ENCODE results near the gene C12orf43. TPM values are rescaled to one million over a fixed set of nuclear protein-coding genes. Genes with fewer than 3 reads are reported as not detected.

The C12orf43 gene
- total RNA-seq, 1 donor from 2014 or later: 12.3 TPM

DNA sequence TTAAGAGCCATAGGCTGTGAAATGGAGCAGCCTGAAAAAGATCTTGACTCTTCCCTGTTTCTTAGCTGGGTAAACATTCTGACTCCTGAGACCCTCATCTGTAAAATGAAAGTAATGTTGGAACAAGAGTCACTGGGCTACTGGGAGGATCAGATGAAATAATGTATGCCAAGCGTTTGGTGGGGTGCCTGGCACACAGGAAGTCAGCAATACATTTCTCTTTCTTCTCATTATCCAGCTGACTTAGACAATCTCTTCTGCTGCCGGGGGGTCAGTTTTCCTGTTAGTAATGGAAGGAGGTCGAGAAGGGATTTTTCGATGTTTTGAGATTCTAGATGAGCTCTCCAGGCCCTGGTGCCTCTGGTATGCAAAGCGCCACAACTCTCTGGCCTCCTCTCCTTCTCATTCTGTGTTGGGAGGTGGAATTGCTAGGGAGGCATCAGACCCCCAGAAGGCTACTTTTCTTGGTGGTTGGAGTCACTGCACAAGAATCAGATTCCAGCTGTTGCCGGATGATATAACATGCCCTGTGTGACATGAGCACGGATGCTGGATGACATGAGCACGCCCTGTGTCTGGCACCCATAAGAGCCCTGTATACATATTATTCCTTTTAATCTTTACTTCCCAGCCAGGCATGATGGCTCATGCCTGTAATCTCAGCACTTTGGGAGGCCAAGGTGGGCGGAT lies 18.5 kb upstream of the C12orf43 start:
- Histone ChIP-seq H3K27ac (peak overlapping the region; percentile 41), H3K4me1 (peaks cover 11% of the 10 kb centered on the region)
- intact Hi-C loops (cut with DNase I): no loop called here

DNA sequence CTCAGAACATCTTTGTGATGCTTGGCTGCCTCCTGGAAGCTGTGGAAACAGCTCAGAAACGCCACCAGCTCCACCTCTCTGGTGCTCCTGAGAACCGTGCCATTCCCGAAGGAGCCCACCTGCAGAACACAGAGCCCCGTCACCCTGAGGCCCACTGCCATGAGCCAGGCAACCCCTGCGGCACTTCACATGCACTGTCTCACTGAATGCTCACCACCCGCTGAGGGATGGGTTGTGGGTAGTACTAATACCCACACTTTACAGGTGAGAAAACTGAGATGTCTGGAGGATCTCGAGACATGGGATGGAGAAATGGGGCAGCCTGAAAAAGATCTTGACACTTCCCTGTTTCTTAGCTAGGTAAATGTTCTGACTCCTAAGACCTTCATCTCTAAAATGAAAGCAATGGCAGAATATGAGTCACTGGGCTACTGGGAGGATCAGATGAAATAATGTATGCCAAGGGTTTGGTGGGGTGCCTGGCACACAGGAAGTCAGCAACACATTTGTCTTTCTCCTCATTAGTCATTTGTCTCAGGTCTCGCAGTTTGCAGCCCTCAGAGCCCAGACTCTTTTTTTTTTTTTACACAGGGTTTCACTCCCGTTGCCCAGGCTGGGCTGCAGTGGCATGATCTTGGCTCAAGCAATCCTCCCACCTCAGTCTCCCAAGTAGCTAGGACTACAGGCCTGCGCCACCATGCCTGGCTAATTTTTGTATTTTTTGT lies 17.5 kb upstream of the C12orf43 start:
- no peaks in the 10 kb centered on the region for H3K36me3 ChIP-seq
- TF ChIP-seq, protein P1, sequence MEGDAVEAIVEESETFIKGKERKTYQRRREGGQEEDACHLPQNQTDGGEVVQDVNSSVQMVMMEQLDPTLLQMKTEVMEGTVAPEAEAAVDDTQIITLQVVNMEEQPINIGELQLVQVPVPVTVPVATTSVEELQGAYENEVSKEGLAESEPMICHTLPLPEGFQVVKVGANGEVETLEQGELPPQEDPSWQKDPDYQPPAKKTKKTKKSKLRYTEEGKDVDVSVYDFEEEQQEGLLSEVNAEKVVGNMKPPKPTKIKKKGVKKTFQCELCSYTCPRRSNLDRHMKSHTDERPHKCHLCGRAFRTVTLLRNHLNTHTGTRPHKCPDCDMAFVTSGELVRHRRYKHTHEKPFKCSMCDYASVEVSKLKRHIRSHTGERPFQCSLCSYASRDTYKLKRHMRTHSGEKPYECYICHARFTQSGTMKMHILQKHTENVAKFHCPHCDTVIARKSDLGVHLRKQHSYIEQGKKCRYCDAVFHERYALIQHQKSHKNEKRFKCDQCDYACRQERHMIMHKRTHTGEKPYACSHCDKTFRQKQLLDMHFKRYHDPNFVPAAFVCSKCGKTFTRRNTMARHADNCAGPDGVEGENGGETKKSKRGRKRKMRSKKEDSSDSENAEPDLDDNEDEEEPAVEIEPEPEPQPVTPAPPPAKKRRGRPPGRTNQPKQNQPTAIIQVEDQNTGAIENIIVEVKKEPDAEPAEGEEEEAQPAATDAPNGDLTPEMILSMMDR (IDR thresholded peaks at IDR 0.05): no peak
- DNase-seq (peak; percentile 43), ATAC-seq (peak; percentile 62 to 71)
- intact Hi-C loops (cut with DNase I): no loop called here
- no peaks in the 10 kb centered on the region for H3K9me3 ChIP-seq
- no peak overlapping the region for H3K4me3 ChIP-seq
- H3K27ac ChIP-seq: peak overlapping the region; percentile 41
- peaks cover 11% of the 10 kb centered on the region for H3K4me1 ChIP-seq
- no peaks in the 10 kb centered on the region for H3K27me3 ChIP-seq (ENCODE audit: low read depth)

More for the DNA sequence above, 18.5 kb upstream of the C12orf43 start:
- no peaks in the 10 kb centered on the region for H3K36me3 ChIP-seq
- no peak overlapping the region for H3K4me3 ChIP-seq
- H3K9me3 ChIP-seq: no peaks in the 10 kb centered on the region
- TF ChIP-seq, protein P1 (IDR thresholded peaks at IDR 0.05): no peak
- H3K27me3 ChIP-seq (ENCODE audit: low read depth): no peaks in the 10 kb centered on the region
- DNase-seq: peak; percentile 6
- no peak for ATAC-seq

DNA sequence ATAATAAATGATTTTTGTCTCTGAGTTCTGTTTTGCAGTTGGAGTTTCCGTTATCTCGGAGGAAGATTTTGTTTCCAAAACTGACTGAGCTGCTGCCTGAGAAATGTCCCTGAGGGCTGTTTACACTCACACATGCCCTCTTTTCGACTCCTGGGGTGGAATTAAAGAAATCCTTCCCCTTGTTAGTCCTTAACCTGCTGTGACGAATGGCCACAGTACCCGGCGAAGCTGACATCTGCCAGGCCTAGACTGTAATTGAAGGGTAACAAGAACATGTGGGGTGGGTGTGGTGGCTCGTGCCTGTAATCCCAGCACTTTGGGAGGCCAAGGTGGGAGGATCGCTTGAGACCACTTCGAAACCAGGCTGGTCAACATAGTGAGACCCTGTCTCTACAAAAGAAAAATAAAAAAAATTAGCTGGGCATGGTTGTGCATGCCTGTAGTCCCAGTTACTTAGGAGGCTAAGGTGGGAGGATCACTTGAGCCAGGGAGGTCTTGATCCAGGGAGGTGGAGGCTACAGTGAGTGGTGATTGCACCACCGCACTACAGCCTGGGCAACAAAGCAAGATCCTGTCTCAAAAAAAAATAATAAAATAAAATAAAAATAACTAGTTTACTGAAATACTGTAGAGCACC lies 14.4 kb upstream of the C12orf43 start:
- peaks cover 6% of the 10 kb centered on the region for H3K4me1 ChIP-seq
- H3K36me3 ChIP-seq: peaks cover 6% of the 10 kb centered on the region
- DNase-seq (peak; percentile 22), ATAC-seq (no peak)
- no peaks in the 10 kb centered on the region for H3K9me3 ChIP-seq
- TF ChIP-seq, protein P1 (IDR thresholded peaks at IDR 0.05): no peak
- no peak overlapping the region for H3K4me3 ChIP-seq
- intact Hi-C loops (cut with DNase I): no loop called here
- H3K27me3 ChIP-seq (ENCODE audit: low read depth): no peaks in the 10 kb centered on the region
- H3K27ac ChIP-seq: no peak overlapping the region

DNA sequence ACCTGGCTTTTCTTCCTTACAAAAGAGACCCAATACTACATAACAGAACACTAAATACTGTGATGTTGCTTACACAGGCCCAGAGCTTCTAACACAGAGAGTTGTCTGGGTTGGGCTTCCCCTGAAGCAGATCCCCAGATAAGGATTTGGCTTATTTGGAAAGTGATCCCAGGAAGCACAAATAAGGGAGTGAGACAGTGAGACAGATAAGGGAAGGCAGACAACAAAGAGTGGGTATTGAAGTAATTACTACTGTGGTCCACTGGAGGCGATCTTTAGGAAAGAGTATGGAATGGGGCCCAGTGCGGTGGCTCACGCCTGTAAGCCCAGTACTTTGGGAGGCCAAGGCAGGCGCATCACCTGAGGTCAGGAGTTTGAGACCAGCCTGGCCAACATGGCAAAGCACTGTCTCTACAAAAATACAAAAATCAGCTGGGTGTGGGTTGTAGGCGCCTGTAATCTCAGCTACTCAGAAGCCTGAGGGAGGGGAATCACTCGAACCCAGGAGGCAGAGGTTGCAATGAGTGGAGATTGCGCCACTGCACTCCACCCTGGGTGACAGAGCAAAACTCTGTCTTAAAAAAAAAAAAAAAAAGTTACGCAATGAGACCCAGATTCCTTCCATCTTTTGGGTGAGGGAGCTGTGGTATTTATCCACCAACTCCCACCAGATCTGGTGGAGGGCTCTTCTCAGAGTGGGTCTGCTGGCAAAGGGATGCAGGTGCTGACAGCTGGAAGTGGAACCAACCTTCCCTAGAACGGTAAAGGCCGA lies 10.2 kb upstream of the C12orf43 start:
- ATAC-seq: no peak
- TF ChIP-seq, protein P1 (IDR thresholded peaks at IDR 0.05): no peak
- Histone ChIP-seq H3K27ac (no peak overlapping the region), H3K4me3 (no peak overlapping the region), H3K4me1 (no peaks in the 10 kb centered on the region), H3K36me3 (peaks cover 6% of the 10 kb centered on the region), H3K27me3 (ENCODE audit: low read depth) (no peaks in the 10 kb centered on the region), H3K9me3 (no peaks in the 10 kb centered on the region)
- intact Hi-C loops (cut with DNase I): no loop called here
- DNase-seq: peak; percentile 39

Measured in lower lobe of right lung (tissue), 2 donors.